Keratinocyte (primary cell): Measurements from ENCODE around the gene KCNC1. TPM values are rescaled to one million over a fixed set of nuclear protein-coding genes. Genes with fewer than 3 reads are reported as not detected.

Experiments
- DNase-seq: peaks from one replicate; pipeline ENCODE4 v3.0.0-alpha.2; 2011; ENCODE audit warnings: low read depth, missing footprints, low spot score
- FAIRE-seq: peaks from 2 replicates; lab custom pipeline; 2011; peaks lifted over from hg19 to GRCh38; lab: Jason Lieb, UNC
- H2AFZ ChIP-seq: 2 replicates; pipeline ENCODE4 v1.6.0; 2012; ENCODE audit warnings: low read length, control low read depth, inconsistent platforms; ENCODE audit not compliant: control insufficient read depth
- H3K27ac ChIP-seq: 2 replicates; pipeline ENCODE4 v1.5.1; 2011; ENCODE audit warnings: low read length; ENCODE audit not compliant: control insufficient read depth, insufficient read depth
- H3K27me3 ChIP-seq: 3 replicates; pipeline ENCODE4 v1.6.0; 2011; ENCODE audit warnings: low read length; ENCODE audit not compliant: control insufficient read depth, insufficient read depth; ENCODE audit errors: extremely low read depth
- H3K36me3 ChIP-seq, 2 experiments: 2 replicates in 1 of 2; 3 replicates in 1 of 2; pipeline ENCODE4 v1.5.1; 2011; ENCODE audit warnings: low read length in 2 of 2, mild to moderate bottlenecking in 1 of 2; ENCODE audit not compliant: control insufficient read depth in 2 of 2, insufficient read depth in 2 of 2; ENCODE audit errors: extremely low read depth in 1 of 2
- H3K4me1 ChIP-seq: 3 replicates; pipeline ENCODE4 v1.5.1; 2011; ENCODE audit warnings: low read length; ENCODE audit not compliant: control insufficient read depth, insufficient read depth; ENCODE audit errors: extremely low read depth
- H3K4me2 ChIP-seq: 3 replicates; pipeline ENCODE4 v1.6.0; 2011; ENCODE audit warnings: low read depth, low read length; ENCODE audit not compliant: control insufficient read depth, insufficient read depth; ENCODE audit errors: extremely low read depth
- H3K4me3 ChIP-seq, 3 experiments: fragments of 200-600 bp in 1 of 3; sonication (generic) in 1 of 3; 2 replicates in 2 of 3; 3 replicates in 1 of 3; pipeline ENCODE4 v1.5.1; 2011 to 2016; ENCODE audit warnings: low read length in 3 of 3, mild to moderate bottlenecking in 3 of 3, control low read depth in 2 of 3, inconsistent platforms in 1 of 3, low read depth in 1 of 3, mixed read lengths in 1 of 3, mixed run types in 1 of 3, moderate library complexity in 1 of 3; ENCODE audit not compliant: control insufficient read depth in 2 of 3, insufficient read depth in 2 of 3; ENCODE audit errors: extremely low read depth in 1 of 3
- H3K79me2 ChIP-seq: 2 replicates; pipeline ENCODE4 v1.6.0; 2012; ENCODE audit warnings: low read length; ENCODE audit not compliant: control insufficient read depth, insufficient read depth
- H3K9ac ChIP-seq: 3 replicates; pipeline ENCODE4 v1.6.0; 2011; ENCODE audit warnings: low read length; ENCODE audit not compliant: control insufficient read depth, insufficient read depth; ENCODE audit errors: extremely low read depth
- H3K9me1 ChIP-seq: 3 replicates; pipeline ENCODE4 v1.6.0; 2011; ENCODE audit warnings: low read length; ENCODE audit not compliant: control insufficient read depth, insufficient read depth; ENCODE audit errors: extremely low read depth
- H3K9me3 ChIP-seq: 2 replicates; pipeline ENCODE4 v1.5.1; 2012; ENCODE audit warnings: low read depth, low read length; ENCODE audit not compliant: control insufficient read depth
- H4K20me1 ChIP-seq: 3 replicates; pipeline ENCODE4 v1.6.0; 2011; ENCODE audit warnings: low read length; ENCODE audit not compliant: control insufficient read depth, insufficient read depth; ENCODE audit errors: extremely low read depth
- CTCF ChIP-seq, 3 experiments: IDR thresholded peaks in 1 of 3; conservative IDR thresholded peaks in 1 of 3; optimal IDR thresholded peaks in 1 of 3; 2 replicates in 2 of 3; 3 replicates in 1 of 3; pipeline versions ENCODE3 to v1.5.1; 2011; ENCODE audit warnings: low read length in 3 of 3, mild to moderate bottlenecking in 3 of 3, moderate library complexity in 2 of 3, control low read depth in 1 of 3, inconsistent platforms in 1 of 3; ENCODE audit not compliant: insufficient read depth in 2 of 3; ENCODE audit errors: extremely low read depth in 1 of 3
- EZH2 ChIP-seq: IDR thresholded peaks from one replicate; pipeline ENCODE4 v1.6.1; 2012; ENCODE audit warnings: inconsistent platforms, mild to moderate bottlenecking, low read length, moderate library complexity
- dilution Hi-C: fragments of 300-500 bp; cut with MboI; formaldehyde crosslinking; loops from one replicate; pipeline ENCODE4 v1.7.0; 2020; ENCODE audit warnings: low sequenced_read_pairs; ENCODE audit not compliant: extremely low pct_ligation_motif_present
- polyA plus RNA-seq, 5 experiments: library from polyadenylated mRNA; depleted of rRNA in 3 of 5; stranded (reverse) in 3 of 5; stranded (forward) in 1 of 5; unstranded in 1 of 5; fragments of >200 nt; gene quantifications; 1 replicate in 1 of 5; 2 replicates in 3 of 5; 3 replicates in 1 of 5; pipeline versions ENCODE4 v1.2.1 to v1.2.3, GENCODE V29; 2011 to 2012; ENCODE audit warnings: missing spikeins in 2 of 5, low read depth in 1 of 5, low replicate concordance in 1 of 5

KCNC1 gene
- polyA plus RNA-seq, 1 donor (not counting 4 experiments of a cell fraction or from before 2014, with no cell fraction given) = not detected

GRCh38 chr11:17743026-17743807, 8.6 kb downstream of the KCNC1 start:
- dilution Hi-C loops = no loop called here
- no peaks in the 10 kb centered on the region for H3K4me1 ChIP-seq
- H3K36me3 ChIP-seq = no peaks in the 10 kb centered on the region
- H3K79me2 ChIP-seq = no peaks in the 10 kb centered on the region
- no peak overlapping the region for H3K4me3 ChIP-seq
- no peak overlapping the region for H3K9ac ChIP-seq
- no peaks in the 10 kb centered on the region for H3K9me3 ChIP-seq
- no peaks in the 10 kb centered on the region for H3K9me1 ChIP-seq
- FAIRE-seq (no peak), DNase-seq (no peak)
- H4K20me1 ChIP-seq = no peaks in the 10 kb centered on the region
- H3K27ac ChIP-seq = no peak overlapping the region
- no peak overlapping the region for H2AFZ ChIP-seq
- peaks cover 9% of the 10 kb centered on the region for H3K27me3 ChIP-seq
- H3K4me2 ChIP-seq = no peak overlapping the region
- TF ChIP-seq CTCF (optimal IDR thresholded peaks at IDR 0.05 in 1 of 3, IDR thresholded peaks at IDR 0.05 in 1 of 3, conservative IDR thresholded peaks at IDR 0.05 in 1 of 3; ENCODE audit: extremely low read depth in 1 of 3, insufficient read depth in 2 of 3, low read length in 3 of 3) (no peak), EZH2 (no peak)

GRCh38 chr11:17743808-17744119, 9.2 kb downstream of the KCNC1 start:
- Histone ChIP-seq H3K79me2 (no peaks in the 10 kb centered on the region), H3K4me1 (no peaks in the 10 kb centered on the region), H4K20me1 (no peaks in the 10 kb centered on the region), H2AFZ (no peak overlapping the region), H3K4me3 (no peak overlapping the region), H3K4me2 (no peak overlapping the region), H3K9me1 (no peaks in the 10 kb centered on the region), H3K27ac (no peak overlapping the region), H3K27me3 (peaks cover 6% of the 10 kb centered on the region), H3K36me3 (no peaks in the 10 kb centered on the region), H3K9me3 (no peaks in the 10 kb centered on the region), H3K9ac (no peak overlapping the region)
- dilution Hi-C loops = no loop called here
- no peak for DNase-seq
- TF ChIP-seq CTCF (optimal IDR thresholded peaks at IDR 0.05 in 1 of 3, IDR thresholded peaks at IDR 0.05 in 1 of 3, conservative IDR thresholded peaks at IDR 0.05 in 1 of 3; ENCODE audit: extremely low read depth in 1 of 3, insufficient read depth in 2 of 3, low read length in 3 of 3) (no peak), EZH2 (no peak)
- no peak for FAIRE-seq
